Measurements from ENCODE around the gene CSH1. TPM values are rescaled to one million over a fixed set of nuclear protein-coding genes. Genes with fewer than 3 reads are reported as not detected.

Gene CSH1
- polyA plus RNA-seq, 2 of the 4 experiments (the other 2 are of a cell fraction), result not detected

- no peaks in the 10 kb centered on the region for H3K9me3 ChIP-seq
- TF ChIP-seq GATA3 (IDR thresholded peaks at IDR 0.05; ENCODE audit: borderline replicate concordance) (no peak), BHLHE40 (IDR thresholded peaks at IDR 0.05; ENCODE audit: low read depth, low read length) (no peak), MAZ (IDR thresholded peaks at IDR 0.05; ENCODE audit: borderline replicate concordance, low read depth, low read length) (no peak), NR3C1 (IDR thresholded peaks at IDR 0.05) (no peak), ZFP36 (IDR thresholded peaks at IDR 0.05; ENCODE audit: borderline replicate concordance, partially characterized antibody) (no peak), ESRRA (IDR thresholded peaks at IDR 0.05; ENCODE audit: borderline replicate concordance, low read length) (no peak), CHD2 (IDR thresholded peaks at IDR 0.05; ENCODE audit: low read length, partially characterized antibody) (no peak), RCOR1 (IDR thresholded peaks at IDR 0.05; ENCODE audit: low read depth, low read length) (no peak), SMC3 (IDR thresholded peaks at IDR 0.05) (no peak), ZC3H11A (IDR thresholded peaks at IDR 0.05) (no peak), REST (IDR thresholded peaks at IDR 0.05) (no peak), JUNB (IDR thresholded peaks at IDR 0.05) (no peak), FOXS1 (CRISPR knock-in tag; IDR thresholded peaks at IDR 0.05) (no peak), POLR2A (IDR thresholded peaks at IDR 0.05; ENCODE audit: low read length) (no peak), MAFK (IDR thresholded peaks at IDR 0.05; ENCODE audit: partially characterized antibody) (no peak)
- FAIRE-seq (no peak), ATAC-seq (peak; percentile 30 to 43; a peak in 3 of 6 replicates), DNase-seq (ENCODE audit: low read depth in 1 of 2, low spot score in 1 of 2) (no peak)
- 83% methylated on average over 23 of the region's 24 CpGs for WGBS (ENCODE audit: missing lambda C conversion rate)
- H3K4me1 ChIP-seq, result no peaks in the 10 kb centered on the region
- H3K27ac ChIP-seq, result no peak overlapping the region
- ChIA-PET POLR2A (no interaction called here), CTCF (interaction anchor here (0.8 to 9.0 kb wide), 14 partner anchors 10 to 352 kb away, joined by 3 to 132 read pairs (median 6); partner anchors contain the start of genes CSHL1 and GH1)
- H3K4me3 ChIP-seq, result no peak overlapping the region
- H3K4me2 ChIP-seq, result no peak overlapping the region
These were observed 33.7 kb upstream of the CSH1 start for GRCh38 chr17:63929860-63930766.

GRCh38 chr17:63928966-63929695 lies 32.8 kb upstream of the CSH1 start:
- Histone ChIP-seq H3K9me3 (no peaks in the 10 kb centered on the region), H3K4me2 (no peak overlapping the region), H3K4me3 (no peak overlapping the region), H3K27ac (no peak overlapping the region), H3K4me1 (no peaks in the 10 kb centered on the region)
- ChIA-PET POLR2A (no interaction called here), CTCF (interaction anchor here (1.0 to 9.0 kb wide), 12 partner anchors 8 to 204 kb away, joined by 3 to 132 read pairs (median 10); partner anchors contain the start of genes CSHL1 and GH1)
- no peak for FAIRE-seq
- WGBS (ENCODE audit: missing lambda C conversion rate), result 71% methylated on average over 9 of the region's 10 CpGs
- ATAC-seq, result no peak
- TF ChIP-seq RAD21 (conservative IDR thresholded peaks at IDR 0.05 in 1 of 2, IDR thresholded peaks at IDR 0.05 in 1 of 2), result no peak
- TF ChIP-seq EHMT2 (IDR thresholded peaks at IDR 0.05; ENCODE audit: low read depth), result no peak
- no peak for TF ChIP-seq EP300 (IDR thresholded peaks at IDR 0.05)
- no peak for TF ChIP-seq SREBF2 (IDR thresholded peaks at IDR 0.05)
- TF ChIP-seq ELK1 (IDR thresholded peaks at IDR 0.05; ENCODE audit: low read depth, low read length), result no peak
- no peak for DNase-seq (ENCODE audit: low read depth in 1 of 2, low spot score in 1 of 2)

All from A549 (cell line).